H1 (cell line): ENCODE measurements around the gene PLA2G2E. TPM values are rescaled to one million over a fixed set of nuclear protein-coding genes. Genes with fewer than 3 reads are reported as not detected.

Source experiments
- CTCF ChIA-PET: fragments of 300-600 bp; sonication (Branson Sonifier 250); formaldehyde crosslinking; loops from one replicate; lab custom pipeline; 2021; ENCODE audit not compliant: partially characterized antibody; lab: Charles Lee
- POLR2A ChIA-PET: fragments of 300-600 bp; sonication (Branson Sonifier 250); formaldehyde crosslinking; loops from one replicate; lab custom pipeline; 2021; ENCODE audit warnings: inconsistent platforms; ENCODE audit not compliant: partially characterized antibody; lab: Charles Lee
- DNase-seq, 2 experiments: peaks; one replicate each; pipeline versions ENCODE4 v3.0.0 to v3.0.0-alpha.2; 2010 to 2022; ENCODE audit warnings: low spot score in 2 of 2, low read depth in 1 of 2, mixed read lengths in 1 of 2
- FAIRE-seq: peaks from 2 replicates; lab custom pipeline; 2011; peaks lifted over from hg19 to GRCh38; lab: Jason Lieb, UNC
- H2AFZ ChIP-seq: 2 replicates; pipeline ENCODE4 v1.8.1; 2012; ENCODE audit warnings: low read length, inconsistent platforms
- H2AK5ac ChIP-seq: 2 replicates; pipeline ENCODE4 v1.6.1; 2013; ENCODE audit warnings: low read depth, low read length
- H2BK120ac ChIP-seq: replicated peaks from 2 replicates; pipeline ENCODE3; 2013; ENCODE audit warnings: low read depth, low read length, inconsistent platforms
- H2BK12ac ChIP-seq: 2 replicates; pipeline ENCODE4 v1.6.1; 2013; ENCODE audit warnings: low read depth, low read length
- H2BK15ac ChIP-seq: 2 replicates; pipeline ENCODE4 v1.6.1; 2013; ENCODE audit warnings: low read length
- H2BK20ac ChIP-seq: 2 replicates; pipeline ENCODE4 v1.6.1; 2013; ENCODE audit warnings: low read length
- H2BK5ac ChIP-seq: 2 replicates; pipeline ENCODE4 v1.6.1; 2013; ENCODE audit warnings: low read depth, low read length
- H3K14ac ChIP-seq: 2 replicates; pipeline ENCODE4 v1.6.1; 2013; ENCODE audit warnings: inconsistent platforms; ENCODE audit not compliant: insufficient read length
- H3K18ac ChIP-seq: 2 replicates; pipeline ENCODE4 v1.6.1; 2013; ENCODE audit warnings: low read length; ENCODE audit errors: extremely low read depth
- H3K23ac ChIP-seq: 2 replicates; pipeline ENCODE4 v1.6.1; 2013; ENCODE audit warnings: inconsistent platforms; ENCODE audit not compliant: insufficient read length
- H3K23me2 ChIP-seq: 2 replicates; pipeline ENCODE4 v1.6.1; 2013; ENCODE audit warnings: low read depth, low read length
- H3K27ac ChIP-seq: 2 replicates; pipeline ENCODE4 v1.6.1; 2011; ENCODE audit warnings: low read depth, low read length, inconsistent platforms
- H3K27me3 ChIP-seq, 4 experiments: replicated peaks in 1 of 4; 1 replicate in 1 of 4; 2 replicates in 3 of 4; pipeline versions ENCODE4 v1.6.1 to v1.8.1; 2011 to 2013; ENCODE audit warnings: low read length in 3 of 4, mild to moderate bottlenecking in 3 of 4, inconsistent platforms in 2 of 4, mixed read lengths in 2 of 4, moderate library complexity in 1 of 4; ENCODE audit not compliant: control insufficient read depth in 3 of 4, insufficient read depth in 3 of 4; ENCODE audit errors: extremely low read depth in 1 of 4
- H3K36me3 ChIP-seq, 4 experiments: 2 replicates each; pipeline versions ENCODE4 v1.6.1 to v1.8.1; 2011 to 2013; ENCODE audit warnings: mild to moderate bottlenecking in 4 of 4, low read length in 3 of 4, moderate library complexity in 2 of 4, control low read depth in 1 of 4, inconsistent platforms in 1 of 4; ENCODE audit not compliant: insufficient read depth in 4 of 4, control insufficient read depth in 2 of 4
- H3K4ac ChIP-seq: replicated peaks from 2 replicates; pipeline ENCODE3; 2013; ENCODE audit warnings: low read length, low read depth, mixed read lengths, inconsistent platforms; ENCODE audit not compliant: insufficient read length
- H3K4me1 ChIP-seq, 4 experiments: replicated peaks in 1 of 4; 1 replicate in 1 of 4; 2 replicates in 3 of 4; pipeline versions ENCODE4 v1.6.1 to v1.8.1; 2011 to 2013; ENCODE audit warnings: low read length in 3 of 4, inconsistent platforms in 2 of 4, mixed read lengths in 1 of 4; ENCODE audit not compliant: insufficient read depth in 4 of 4, control insufficient read depth in 3 of 4
- H3K4me2 ChIP-seq, 2 experiments: 2 replicates each; pipeline versions ENCODE4 v1.6.1 to v1.8.1; 2011 to 2013; ENCODE audit warnings: low read depth in 2 of 2, low read length in 2 of 2, control low read depth in 1 of 2, inconsistent platforms in 1 of 2, mild to moderate bottlenecking in 1 of 2; ENCODE audit not compliant: insufficient read depth in 1 of 2
- H3K4me3 ChIP-seq, 4 experiments: fragments of 200-600, 300-600 bp in 1 of 4; sonication (generic), shearing (Covaris generic), sonication (Bioruptor Twin) in 1 of 4; 2 replicates each; pipeline versions ENCODE4 v1.5.1 to v1.8.1; 2011 to 2016; ENCODE audit warnings: low read length in 4 of 4, low read depth in 3 of 4, control low read depth in 2 of 4, inconsistent platforms in 2 of 4, mild to moderate bottlenecking in 2 of 4, mixed read lengths in 1 of 4, moderate library complexity in 1 of 4; ENCODE audit not compliant: insufficient read depth in 2 of 4; ENCODE audit errors: extremely low read depth in 1 of 4
- H3K56ac ChIP-seq: replicated peaks from 2 replicates; pipeline ENCODE3; 2013; ENCODE audit warnings: low read depth, mild to moderate bottlenecking, mixed read lengths, low read length, inconsistent platforms; ENCODE audit not compliant: insufficient read length
- H3K79me1 ChIP-seq: 2 replicates; pipeline ENCODE4 v1.6.1; 2013; ENCODE audit warnings: low read depth, low read length, control low read depth
- H3K79me2 ChIP-seq, 2 experiments: 2 replicates each; pipeline versions ENCODE4 v1.6.1 to v1.8.1; 2012 to 2013; ENCODE audit warnings: low read length in 2 of 2, mild to moderate bottlenecking in 2 of 2, inconsistent platforms in 1 of 2; ENCODE audit not compliant: insufficient read depth in 2 of 2, control insufficient read depth in 1 of 2
- H3K9ac ChIP-seq, 4 experiments: replicated peaks in 1 of 4; 1 replicate in 1 of 4; 2 replicates in 3 of 4; pipeline versions ENCODE4 v1.6.1 to v1.8.1; 2011 to 2013; ENCODE audit warnings: low read depth in 3 of 4, low read length in 3 of 4, control low read depth in 2 of 4, mild to moderate bottlenecking in 2 of 4, moderate library complexity in 2 of 4, inconsistent platforms in 1 of 4; ENCODE audit errors: extremely low read depth in 1 of 4
- H3K9me3 ChIP-seq, 2 experiments: 2 replicates each; pipeline versions ENCODE4 v1.6.1 to v1.8.1; 2012 to 2013; ENCODE audit warnings: mild to moderate bottlenecking in 2 of 2, moderate library complexity in 2 of 2, control low read depth in 1 of 2, inconsistent platforms in 1 of 2, low read depth in 1 of 2, low read length in 1 of 2, mixed read lengths in 1 of 2; ENCODE audit not compliant: insufficient read depth in 2 of 2
- H4K20me1 ChIP-seq, 2 experiments: replicated peaks in 1 of 2; 2 replicates each; pipeline versions ENCODE3 to v1.8.1; 2011 to 2013; ENCODE audit warnings: inconsistent platforms in 2 of 2, low read length in 2 of 2, mild to moderate bottlenecking in 1 of 2; ENCODE audit not compliant: insufficient read depth in 2 of 2, control insufficient read depth in 1 of 2
- H4K5ac ChIP-seq: 2 replicates; pipeline ENCODE4 v1.6.1; 2013; ENCODE audit warnings: low read length, low read depth, mixed read lengths, inconsistent platforms; ENCODE audit not compliant: insufficient read length
- H4K8ac ChIP-seq: 2 replicates; pipeline ENCODE4 v1.8.0; 2013; ENCODE audit warnings: mild to moderate bottlenecking, moderate library complexity, low read length, inconsistent platforms; ENCODE audit not compliant: insufficient read depth; ENCODE audit errors: extremely low read depth
- H4K91ac ChIP-seq: replicated peaks from 2 replicates; pipeline ENCODE3; 2013; ENCODE audit warnings: low read length, mixed read lengths, inconsistent platforms; ENCODE audit not compliant: insufficient read length
- CREB1 ChIP-seq: IDR thresholded peaks from 2 replicates; pipeline ENCODE4 v1.6.1; 2012; ENCODE audit warnings: inconsistent platforms
- POU5F1 ChIP-seq: IDR thresholded peaks from 2 replicates; pipeline ENCODE4 v1.6.1; 2011; ENCODE audit warnings: low read depth, mild to moderate bottlenecking, low read length, moderate library complexity
- RBBP5 ChIP-seq: IDR thresholded peaks from 2 replicates; pipeline ENCODE4 v1.7.1; 2012; ENCODE audit warnings: low read depth, mild to moderate bottlenecking, inconsistent platforms, low read length, moderate library complexity, borderline replicate concordance
- WGBS, 2 experiments: shearing (Covaris generic) in 1 of 2; methylation state at CpG; one replicate each; pipeline versions ENCODE4 v1.1.6 to v1.1.7; 2013 to 2015; ENCODE audit warnings: low lambda C conversion rate in 2 of 2, mixed read lengths in 2 of 2, inconsistent platforms in 1 of 2, low coverage in 1 of 2, missing lambda C conversion rate in 1 of 2; ENCODE audit not compliant: insufficient replicate concordance in 2 of 2, insufficient coverage in 1 of 2, insufficient read length in 1 of 2; ENCODE audit errors: extremely low coverage in 1 of 2, missing lambda C conversion rate in 1 of 2; 5-methylcytosine and 5-hydroxymethylcytosine counted together
- polyA plus RNA-seq, 7 experiments: library from polyadenylated mRNA; depleted of rRNA in 3 of 7; stranded (reverse) in 5 of 7; unstranded in 2 of 7; fragments of >200 nt in 5 of 7; fragments of 200-250 nt in 2 of 7; gene quantifications; 1 replicate in 5 of 7; 2 replicates in 1 of 7; 4 replicates in 1 of 7; pipeline versions ENCODE4 v1.2.1 to v1.2.3, GENCODE V29; 2011 to 2013; ENCODE audit warnings: missing spikeins in 2 of 7, mixed read lengths in 2 of 7
- total RNA-seq: library from RNA; stranded (reverse); fragmentation: NEBNext Ultra II Directional; extraction: Animal tissue kit (Norgen Biotek cat#: 25700); gene quantifications from 2 replicates; pipeline ENCODE4 v1.2.1, GENCODE V29; 2021

PLA2G2E gene
- total and polyA plus RNA-seq, 2 of the 8 experiments (the other 6 are each of a cell fraction or from before 2014, with no cell fraction given): not detected

- no peak overlapping the region for H3K4ac ChIP-seq
- no peak overlapping the region for H3K14ac ChIP-seq
- H3K18ac ChIP-seq: no peak overlapping the region
- TF ChIP-seq RBBP5 (no peak), POU5F1 (no peak), CREB1 (no peak)
- H3K36me3 ChIP-seq: no peaks in the 10 kb centered on the region
- CTCF ChIA-PET: interaction anchor here (0.6 to 1.8 kb wide), 2 partner anchors 199 to 210 kb away, joined by 3 to 4 read pairs; no protein-coding TSS in a partner anchor
- no peak overlapping the region for H2BK120ac ChIP-seq
- no peak for FAIRE-seq
- DNase-seq: no peak
- peaks cover 0 to 5% (median 0%) of the 10 kb centered on the region in 4 experiments; a peak in 1 of 7 replicates for H3K4me1 ChIP-seq
- POLR2A ChIA-PET: no interaction called here
- H3K23me2 ChIP-seq: no peaks in the 10 kb centered on the region; the same call in 1 of the 2 replicates
- H4K8ac ChIP-seq: no peak overlapping the region
- H3K23ac ChIP-seq: no peak overlapping the region
- no peak overlapping the region for H2AFZ ChIP-seq
- H2BK12ac ChIP-seq: no peak overlapping the region
- H4K91ac ChIP-seq: no peak overlapping the region
- H3K9me3 ChIP-seq: peaks cover 0 to 2% of the 10 kb centered on the region in 2 experiments; a peak in 1 of 4 replicates
- H2BK5ac ChIP-seq: no peak overlapping the region
- no peaks in the 10 kb centered on the region for H3K27me3 ChIP-seq
- no peak overlapping the region for H3K27ac ChIP-seq
- H2BK20ac ChIP-seq: no peak overlapping the region
- H3K4me3 ChIP-seq: no peak overlapping the region
- H3K56ac ChIP-seq: no peak overlapping the region
- H2AK5ac ChIP-seq: no peak overlapping the region
- H3K9ac ChIP-seq: no peak overlapping the region
- H3K79me1 ChIP-seq: no peaks in the 10 kb centered on the region
- no peak overlapping the region for H3K4me2 ChIP-seq
- H4K20me1 ChIP-seq: no peaks in the 10 kb centered on the region
- no peak overlapping the region for H2BK15ac ChIP-seq
- 89% methylated on average over 3 of the region's 3 CpGs; no CpG with 5 or more reads in 1 of the 2 experiments for WGBS, 2 experiments
- no peak overlapping the region for H4K5ac ChIP-seq
- H3K79me2 ChIP-seq: no peaks in the 10 kb centered on the region
Observed at GRCh38 chr1:19942088-19942487, 18.7 kb upstream of the PLA2G2E start.
